ENCODE data around the gene ZFHX3.

ZFHX3 gene

DNA sequence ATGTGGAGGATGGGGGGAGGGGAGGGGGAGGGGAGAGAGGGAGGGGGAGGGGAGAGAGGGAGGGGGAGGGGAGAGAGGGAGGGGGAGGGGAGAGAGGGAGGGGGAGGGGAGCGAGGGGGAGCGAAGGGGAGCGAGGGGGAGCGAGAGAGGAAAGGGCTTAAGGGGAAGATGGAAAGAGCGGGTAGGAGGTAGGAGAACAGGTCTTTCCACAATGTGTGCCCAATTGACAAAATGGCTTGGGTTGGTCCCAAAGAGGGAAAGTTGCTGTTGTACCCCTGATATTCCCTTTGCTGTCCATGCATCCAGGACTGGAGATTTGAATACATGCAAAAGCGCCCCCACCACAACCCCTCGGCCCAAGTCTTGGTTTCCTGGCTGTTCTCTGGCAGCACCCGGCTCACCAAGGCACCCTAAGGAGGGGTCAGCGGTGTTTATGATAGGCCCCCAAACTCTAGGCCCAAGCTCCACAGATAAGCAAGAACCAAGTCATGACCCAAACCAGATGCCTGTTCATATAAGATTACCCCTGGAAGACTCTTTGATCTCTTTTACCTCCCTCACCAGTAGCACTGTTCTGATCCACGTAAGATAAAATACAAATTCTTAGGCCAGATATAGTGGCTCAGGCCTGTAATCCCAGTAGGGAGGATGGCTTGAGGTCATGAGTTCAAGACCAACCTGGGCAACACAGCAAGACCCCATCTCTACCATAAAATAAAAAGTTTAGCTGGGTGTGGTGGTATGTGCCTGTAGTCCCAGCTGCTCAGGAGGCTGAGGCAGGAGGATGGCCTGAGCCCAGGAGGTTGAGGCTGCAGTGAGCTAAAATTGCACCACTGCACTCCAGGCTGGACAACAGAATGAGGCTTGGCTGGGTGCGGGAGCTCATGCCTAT, 119.6 kb downstream of the ZFHX3 start:
- DNase-seq (ENCODE audit: low spot score) = no peak

DNA sequence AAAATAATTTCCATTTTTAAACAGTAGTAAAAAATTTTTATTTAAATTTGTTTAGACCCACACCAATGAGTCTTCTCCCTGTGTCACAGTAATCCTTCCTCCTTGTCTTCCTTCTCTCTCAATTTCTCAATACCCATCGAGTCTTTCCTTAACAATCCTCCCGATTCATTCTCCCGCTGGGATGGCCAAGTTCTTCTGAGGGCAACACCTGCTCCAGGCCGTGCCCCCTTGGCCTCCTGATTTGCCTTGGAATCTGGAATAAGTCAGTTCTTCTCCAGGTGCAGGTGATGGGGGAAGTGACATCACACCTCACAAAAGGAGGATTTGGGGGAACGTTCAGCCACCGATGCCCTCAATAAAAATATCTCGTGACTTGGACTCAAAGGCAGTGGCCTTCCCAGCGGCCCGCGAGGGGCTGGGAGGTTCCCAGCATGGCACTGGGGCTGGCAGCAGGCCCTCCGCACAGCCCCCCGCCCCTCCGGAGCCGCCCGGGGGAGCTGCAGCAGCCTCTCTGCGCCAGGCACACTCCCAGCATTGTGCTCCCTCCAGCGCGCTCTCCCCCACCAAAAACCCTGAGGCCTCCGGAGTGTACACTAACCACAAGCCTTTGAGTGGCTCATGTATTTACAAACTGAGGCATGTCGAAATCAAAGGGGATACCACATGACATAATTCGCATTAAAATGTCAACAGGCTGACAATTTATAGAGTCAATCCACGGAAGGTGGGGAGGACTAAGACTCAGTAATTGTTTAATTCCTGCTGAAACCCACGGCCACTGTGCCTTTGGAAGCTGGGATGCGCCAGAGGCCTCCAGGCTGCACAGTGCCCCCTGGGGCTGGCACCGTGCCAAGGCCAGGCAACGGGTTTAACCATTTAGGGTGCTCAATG, 120.5 kb downstream of the ZFHX3 start:
- peak; percentile 95 for DNase-seq (ENCODE audit: low spot score)

GRCh38 chr16:72926177-72927070, 121.5 kb downstream of the ZFHX3 start:
- no peak for DNase-seq (ENCODE audit: low spot score)

DNA sequence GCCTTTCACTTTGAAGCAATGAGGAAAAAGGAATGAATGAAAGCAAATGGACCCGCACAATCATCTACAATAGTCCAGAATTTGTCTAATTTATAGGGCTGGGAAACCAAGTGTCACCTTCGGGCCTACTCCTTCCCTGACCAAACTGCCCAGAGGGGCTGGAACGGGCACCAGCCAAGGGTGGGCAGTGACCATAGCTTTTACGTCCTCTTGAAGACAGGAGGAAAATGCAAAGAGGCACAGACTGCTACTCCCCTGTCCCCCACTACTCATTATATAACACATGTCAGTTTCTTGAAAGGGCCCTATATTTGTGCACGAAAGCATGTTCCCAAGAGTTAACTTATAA, 122.3 kb downstream of the ZFHX3 start:
- no peak for DNase-seq (ENCODE audit: low spot score)

DNA sequence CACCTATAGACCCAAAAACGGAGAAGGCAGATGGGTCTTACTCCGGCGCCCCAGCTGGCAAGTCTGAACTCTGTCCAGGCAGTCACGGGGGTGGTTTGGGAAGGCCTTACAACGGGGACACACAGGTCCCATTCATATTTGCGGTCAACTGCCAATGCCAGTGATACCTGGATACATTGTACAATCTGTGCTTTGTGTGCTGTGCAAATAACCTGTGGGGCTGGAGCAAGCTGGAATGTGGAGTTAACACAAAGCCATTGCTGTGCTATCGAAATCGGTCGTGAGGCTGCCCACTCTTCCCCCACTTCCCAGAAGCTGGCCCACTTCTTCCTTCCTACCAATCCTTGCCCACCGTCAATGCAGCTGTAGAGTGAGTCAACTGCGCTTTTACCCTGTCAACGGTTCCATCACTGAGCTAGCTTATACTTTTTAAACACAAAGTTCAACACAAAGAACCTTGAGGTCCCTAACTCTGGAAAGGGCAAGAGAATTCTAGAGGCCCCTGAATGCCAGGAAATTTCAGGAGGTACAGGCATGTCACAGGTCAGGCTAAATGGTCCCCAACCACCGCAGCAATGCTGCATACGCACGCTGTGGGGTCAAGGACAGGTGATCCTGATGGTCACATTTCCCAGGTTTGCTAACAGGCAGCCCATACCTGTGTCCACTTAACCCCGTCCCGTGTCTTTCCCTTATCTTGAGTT, 122.8 kb downstream of the ZFHX3 start:
- peak; percentile 95 for DNase-seq (ENCODE audit: low spot score)

- DNase-seq (ENCODE audit: low spot score) = no peak
These were observed 123.4 kb downstream of the ZFHX3 start for GRCh38 chr16:72924537-72924926.

DNA sequence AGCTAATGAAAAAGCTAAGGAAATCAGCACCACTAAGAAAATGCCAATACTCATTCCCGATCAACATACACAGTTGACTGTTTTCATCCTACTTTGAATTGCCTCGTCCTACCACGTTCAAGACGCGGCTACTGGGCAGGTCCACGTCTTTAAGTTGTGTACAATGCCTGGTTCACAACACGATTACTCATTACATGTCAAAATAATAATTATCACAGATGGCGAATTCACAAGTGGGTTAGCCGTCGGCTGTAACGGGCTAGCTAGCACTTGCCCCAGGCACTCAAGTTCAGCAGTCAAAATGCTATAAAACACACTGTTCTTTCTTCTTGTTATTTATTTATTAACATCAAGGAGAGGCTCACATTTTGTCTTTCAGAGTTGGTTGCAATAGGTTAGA, 124.2 kb downstream of the ZFHX3 start:
- no peak for DNase-seq (ENCODE audit: low spot score)

DNA sequence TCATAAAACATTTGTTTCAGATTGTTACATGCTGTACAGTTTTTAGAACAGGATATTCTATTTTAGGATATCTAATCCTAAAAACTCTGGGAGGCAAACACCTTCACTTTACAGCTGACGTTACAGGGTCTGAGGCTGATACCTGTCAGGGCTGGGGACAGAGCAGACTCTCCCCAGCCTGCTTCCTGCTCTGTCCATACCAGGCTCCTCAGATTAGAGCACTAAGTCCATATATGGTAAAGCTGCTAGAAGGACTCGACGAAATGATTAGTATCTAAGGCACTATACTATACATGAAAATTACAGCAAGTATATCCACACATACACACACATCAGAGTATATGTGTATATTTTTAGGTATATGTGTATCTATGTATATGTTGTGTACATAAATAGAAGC, 125.2 kb downstream of the ZFHX3 start:
- no peak for DNase-seq (ENCODE audit: low spot score)

- DNase-seq (ENCODE audit: low spot score) = no peak
These were observed 126.3 kb downstream of the ZFHX3 start for GRCh38 chr16:72921620-72922019.

DNA sequence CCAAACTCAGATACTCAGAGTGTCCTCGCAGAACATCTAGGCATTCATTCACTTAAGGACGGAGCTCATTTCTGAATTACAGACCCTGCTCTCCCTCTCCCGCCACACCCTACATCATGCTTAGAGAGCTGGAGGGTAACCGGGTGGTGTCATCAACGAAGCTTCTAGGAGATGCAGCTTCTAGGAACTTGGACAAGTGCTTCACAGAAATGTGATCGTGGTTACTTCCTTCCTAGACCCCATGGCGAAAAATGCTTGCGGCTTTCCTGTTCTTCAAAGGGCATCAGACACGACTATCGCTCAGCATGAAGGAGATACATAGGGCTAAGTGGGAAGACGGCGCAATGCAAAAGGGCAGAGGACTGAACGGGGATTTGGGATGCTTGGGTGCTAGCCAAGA, 126.8 kb downstream of the ZFHX3 start:
- DNase-seq (ENCODE audit: low spot score) = no peak

GRCh38 chr16:72917051-72917450, 130.9 kb downstream of the ZFHX3 start:
- DNase-seq (ENCODE audit: low spot score) = no peak

DNA sequence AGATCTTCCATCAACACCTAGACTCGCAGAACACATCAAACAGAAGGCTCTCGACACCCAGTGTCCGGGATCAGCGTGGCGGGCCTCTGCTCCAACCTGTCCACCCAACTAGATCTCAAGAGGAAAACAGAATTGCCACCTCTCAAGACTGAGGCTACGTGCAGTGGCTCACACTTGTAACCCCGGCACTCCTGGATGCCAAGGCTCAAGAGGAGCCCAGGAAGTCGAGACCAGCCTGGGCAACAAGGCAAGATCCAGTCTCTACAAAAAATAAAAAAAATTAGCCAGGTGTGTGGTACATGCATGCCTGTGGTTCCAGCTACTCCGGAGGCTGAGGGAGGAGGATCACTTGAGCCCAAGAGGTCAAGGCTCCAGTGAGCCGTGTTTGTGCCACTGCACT, 132.6 kb downstream of the ZFHX3 start:
- no peak for DNase-seq (ENCODE audit: low spot score)

DNA sequence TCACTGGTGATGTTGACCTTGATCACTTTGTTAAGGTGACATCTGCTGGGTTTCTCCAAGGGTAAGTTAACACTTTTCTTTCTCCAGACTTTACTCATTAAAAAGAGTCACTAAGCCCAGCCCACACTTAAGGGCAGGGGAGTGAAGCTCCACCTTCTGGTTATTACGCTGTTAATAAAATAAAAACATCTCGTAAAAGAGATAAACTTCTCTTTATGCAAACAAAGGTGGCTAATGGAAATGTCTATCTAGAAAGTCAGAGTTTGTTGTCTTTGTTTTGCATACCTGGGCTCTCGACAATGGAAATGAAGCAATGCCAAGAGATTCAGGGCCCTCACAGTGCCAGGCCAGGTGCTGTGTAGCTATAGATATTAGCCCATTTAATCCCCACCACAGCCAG, 134.4 kb downstream of the ZFHX3 start:
- no peak for DNase-seq (ENCODE audit: low spot score)

GRCh38 chr16:72911971-72912370, 136.0 kb downstream of the ZFHX3 start:
- DNase-seq (ENCODE audit: low spot score) = no peak

DNA sequence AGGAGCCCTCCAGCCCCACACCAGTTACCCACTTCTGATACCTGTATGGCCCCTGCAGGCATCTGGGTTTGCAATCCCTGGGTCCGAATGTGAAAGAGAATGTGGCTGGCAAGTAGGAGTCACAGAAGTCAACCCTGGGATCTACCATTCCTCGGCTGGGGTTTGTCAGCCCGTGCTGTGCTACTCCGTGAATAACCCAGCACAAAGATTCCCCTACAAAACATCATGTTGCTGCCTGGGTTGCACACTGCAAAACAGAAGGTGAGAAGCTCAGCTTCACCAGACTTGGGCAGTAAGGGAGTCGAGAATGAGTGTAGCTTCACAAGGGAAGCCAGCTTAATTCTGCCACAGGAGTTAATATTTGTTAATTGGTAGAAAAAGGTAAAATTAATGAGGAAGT, 137.1 kb downstream of the ZFHX3 start:
- no peak for DNase-seq (ENCODE audit: low spot score)

- DNase-seq (ENCODE audit: low spot score) = no peak
These were observed 137.5 kb downstream of the ZFHX3 start for GRCh38 chr16:72910381-72910780.

- DNase-seq (ENCODE audit: low spot score) = no peak
These were observed 138.7 kb downstream of the ZFHX3 start for GRCh38 chr16:72909196-72909595.

DNA sequence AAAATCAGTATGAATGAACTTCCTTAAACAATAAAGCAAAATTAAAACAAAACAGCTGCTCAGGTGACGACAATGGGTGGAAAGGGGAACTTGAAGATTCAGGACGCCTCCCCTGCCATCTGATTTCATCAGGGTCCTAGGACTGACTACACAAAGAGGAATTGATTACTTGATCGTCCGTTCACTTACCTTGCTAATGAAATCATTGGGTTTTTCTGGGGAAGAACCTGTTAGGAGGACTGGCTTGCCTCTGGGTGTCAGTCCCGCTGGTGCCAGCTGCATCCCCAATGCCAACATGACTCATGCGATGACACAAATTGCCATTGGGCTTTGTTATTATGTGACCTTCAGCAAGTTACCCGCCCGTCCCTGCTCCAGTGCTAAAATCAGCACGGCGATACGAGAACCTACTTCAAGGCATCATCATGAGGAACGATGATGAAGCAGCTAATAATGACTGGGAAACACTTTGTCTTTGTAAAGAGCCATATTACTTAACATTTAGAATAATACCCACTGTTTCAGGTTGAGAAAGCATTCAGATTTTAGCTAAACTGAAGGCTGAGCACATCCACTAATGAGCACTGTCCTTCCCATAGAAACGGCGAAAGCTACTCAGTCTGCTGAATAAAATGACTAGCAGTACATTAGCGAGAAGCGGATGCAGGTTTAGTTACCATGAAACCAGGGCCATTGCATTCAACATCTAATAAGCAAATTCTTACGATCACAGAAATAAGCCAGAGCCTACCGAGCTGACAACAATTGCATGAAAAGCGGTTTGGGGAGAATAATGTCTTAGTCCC, 139.4 kb downstream of the ZFHX3 start:
- no peak for DNase-seq (ENCODE audit: low spot score)

DNA sequence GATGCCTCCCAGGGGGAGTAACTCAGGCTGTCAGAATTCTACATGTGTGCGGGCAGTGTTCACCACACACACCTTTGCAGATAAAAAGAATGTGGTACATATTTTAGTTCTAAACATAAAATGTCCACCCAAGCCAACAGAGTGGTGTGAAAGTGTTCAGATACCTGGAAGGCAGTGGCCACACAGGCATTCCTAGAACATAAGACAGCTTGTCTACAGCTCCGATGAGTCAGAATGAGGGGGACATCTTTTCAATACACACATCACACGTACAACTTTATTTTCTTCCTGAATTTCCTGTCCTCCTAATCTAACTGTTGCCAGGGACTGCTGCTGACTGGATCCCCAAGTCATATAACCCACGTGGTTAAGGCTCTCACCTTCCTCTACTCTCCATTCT, 142.3 kb downstream of the ZFHX3 start:
- DNase-seq (ENCODE audit: low spot score) = peak; percentile 41

- DNase-seq (ENCODE audit: low spot score) = no peak
These were observed 144.8 kb downstream of the ZFHX3 start for GRCh38 chr16:72903176-72903575.

GRCh38 chr16:72902206-72902605, 145.7 kb downstream of the ZFHX3 start:
- DNase-seq (ENCODE audit: low spot score) = no peak
